ENCODE measurements around the gene UNC93B1. TPM values are rescaled to one million over a fixed set of nuclear protein-coding genes. Genes with fewer than 3 reads are reported as not detected.

UNC93B1 gene
- total RNA-seq, 1 donor from 2014 or later: 15.9 TPM

GRCh38 chr11:68036141-68036716, 32.3 kb upstream of the UNC93B1 start:
- H3K4me3 Mint-ChIP-seq (ENCODE audit: unreplicated experiment): no peak overlapping the region
- DNase-seq (ENCODE audit: low spot score): no peak
- TF ChIP-seq CTCF (IDR thresholded peaks at IDR 0.05): no peak
- H3K27me3 Mint-ChIP-seq (ENCODE audit: low read depth): no peaks in the 10 kb centered on the region
- H3K27ac Mint-ChIP-seq (ENCODE audit: unreplicated experiment): peak overlapping the region; percentile 22
- H3K9me3 Mint-ChIP-seq (ENCODE audit: low read depth): no peaks in the 10 kb centered on the region
- H3K4me1 Mint-ChIP-seq (ENCODE audit: low read depth): peaks cover 26% of the 10 kb centered on the region
- peaks cover 5% of the 10 kb centered on the region for H3K36me3 Mint-ChIP-seq (ENCODE audit: low read depth)

- no peak for TF ChIP-seq CTCF (IDR thresholded peaks at IDR 0.05)
- no peaks in the 10 kb centered on the region for H3K27me3 Mint-ChIP-seq (ENCODE audit: low read depth)
- no peak overlapping the region for H3K4me3 Mint-ChIP-seq (ENCODE audit: unreplicated experiment)
- H3K4me1 Mint-ChIP-seq (ENCODE audit: low read depth): peaks cover 25% of the 10 kb centered on the region
- H3K27ac Mint-ChIP-seq (ENCODE audit: unreplicated experiment): peak overlapping the region; percentile 41
- no peak for DNase-seq (ENCODE audit: low spot score)
- H3K36me3 Mint-ChIP-seq (ENCODE audit: low read depth): peaks cover 5% of the 10 kb centered on the region
- H3K9me3 Mint-ChIP-seq (ENCODE audit: low read depth): no peaks in the 10 kb centered on the region
Measured at GRCh38 chr11:68035266-68035876, 31.5 kb upstream of the UNC93B1 start.

DNA sequence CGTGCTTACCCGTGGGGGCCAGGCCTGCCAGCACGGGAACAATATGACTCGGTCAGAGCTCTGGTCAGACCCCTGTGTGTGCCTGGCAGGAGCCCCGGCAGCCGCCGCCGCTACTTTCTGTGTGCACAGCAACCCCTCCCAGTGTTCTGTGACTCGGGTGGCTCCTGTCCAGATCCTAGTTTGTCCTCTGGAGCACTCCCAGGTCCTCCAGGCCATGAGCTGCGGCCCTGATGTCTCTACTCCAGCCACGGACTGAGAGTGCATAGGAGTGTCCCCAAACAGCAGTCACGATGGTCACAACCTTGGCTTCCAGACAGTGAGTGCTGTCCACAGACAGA, 29.8 kb upstream of the UNC93B1 start:
- Mint-ChIP-seq H3K27me3 (ENCODE audit: low read depth) (no peaks in the 10 kb centered on the region), H3K27ac (ENCODE audit: unreplicated experiment) (no peak overlapping the region), H3K9me3 (ENCODE audit: low read depth) (no peaks in the 10 kb centered on the region), H3K36me3 (ENCODE audit: low read depth) (peaks cover 5% of the 10 kb centered on the region), H3K4me1 (ENCODE audit: low read depth) (peaks cover 34% of the 10 kb centered on the region), H3K4me3 (ENCODE audit: unreplicated experiment) (no peak overlapping the region)
- no peak for TF ChIP-seq CTCF (IDR thresholded peaks at IDR 0.05)
- no peak for DNase-seq (ENCODE audit: low spot score)

GRCh38 chr11:68032997-68033707, 29.3 kb upstream of the UNC93B1 start:
- Mint-ChIP-seq H3K4me3 (ENCODE audit: unreplicated experiment) (no peak overlapping the region), H3K9me3 (ENCODE audit: low read depth) (no peaks in the 10 kb centered on the region), H3K27me3 (ENCODE audit: low read depth) (no peaks in the 10 kb centered on the region), H3K27ac (ENCODE audit: unreplicated experiment) (no peak overlapping the region), H3K36me3 (ENCODE audit: low read depth) (peaks cover 5% of the 10 kb centered on the region), H3K4me1 (ENCODE audit: low read depth) (peaks cover 36% of the 10 kb centered on the region)
- TF ChIP-seq CTCF (IDR thresholded peaks at IDR 0.05): no peak
- no peak for DNase-seq (ENCODE audit: low spot score)

- Mint-ChIP-seq H3K27ac (ENCODE audit: unreplicated experiment) (no peak overlapping the region), H3K4me1 (ENCODE audit: low read depth) (peaks cover 45% of the 10 kb centered on the region), H3K4me3 (ENCODE audit: unreplicated experiment) (peak overlapping the region; percentile 97), H3K9me3 (ENCODE audit: low read depth) (no peaks in the 10 kb centered on the region), H3K27me3 (ENCODE audit: low read depth) (no peaks in the 10 kb centered on the region), H3K36me3 (ENCODE audit: low read depth) (peaks cover 6% of the 10 kb centered on the region)
- no peak for TF ChIP-seq CTCF (IDR thresholded peaks at IDR 0.05)
- no peak for DNase-seq (ENCODE audit: low spot score)
Measured at GRCh38 chr11:68032003-68032402, 28.1 kb upstream of the UNC93B1 start.

Measured in chondrocyte (in vitro differentiated cells).